Measurements from ENCODE around the gene SLC1A3.
A peak's percentile ranks its signal among the peaks of the same experiment; 100 is the strongest.

SLC1A3 gene

DNA sequence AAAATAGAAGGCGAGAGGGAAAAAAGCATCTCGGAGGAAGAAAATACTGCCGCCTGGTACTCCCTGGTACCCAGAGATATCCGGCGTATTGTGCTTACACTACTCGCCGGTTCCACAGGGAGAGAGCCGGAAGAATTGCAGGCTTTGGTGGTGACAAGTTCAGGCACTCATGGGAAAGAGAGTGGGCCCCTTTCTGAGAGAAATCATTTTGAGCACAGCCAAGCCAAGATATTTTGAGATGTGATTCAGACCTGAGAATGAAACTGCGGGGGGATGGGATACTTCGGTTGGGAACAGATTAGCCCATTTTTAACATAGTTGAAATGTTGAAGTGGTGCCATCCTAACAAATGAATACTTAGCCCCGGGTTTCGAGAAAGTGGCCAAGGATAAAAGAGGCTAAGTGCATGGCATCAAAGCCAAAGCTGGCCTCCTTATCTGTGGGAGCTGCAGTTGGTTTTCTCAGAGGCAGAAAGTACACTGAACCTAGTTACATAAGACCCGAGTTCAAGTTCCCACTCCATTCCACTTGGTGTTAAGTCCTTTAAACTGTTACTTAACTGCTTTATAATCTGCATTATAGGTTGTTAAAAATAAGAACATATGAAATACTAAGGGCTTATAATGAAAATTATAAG lies 62.7 kb downstream of the SLC1A3 start:
- intact Hi-C loops (cut with DNase I), result no loop called here
- peak in 4 of 42 donors; percentile 21 to 75 (median 58) for DNase-seq

DNA sequence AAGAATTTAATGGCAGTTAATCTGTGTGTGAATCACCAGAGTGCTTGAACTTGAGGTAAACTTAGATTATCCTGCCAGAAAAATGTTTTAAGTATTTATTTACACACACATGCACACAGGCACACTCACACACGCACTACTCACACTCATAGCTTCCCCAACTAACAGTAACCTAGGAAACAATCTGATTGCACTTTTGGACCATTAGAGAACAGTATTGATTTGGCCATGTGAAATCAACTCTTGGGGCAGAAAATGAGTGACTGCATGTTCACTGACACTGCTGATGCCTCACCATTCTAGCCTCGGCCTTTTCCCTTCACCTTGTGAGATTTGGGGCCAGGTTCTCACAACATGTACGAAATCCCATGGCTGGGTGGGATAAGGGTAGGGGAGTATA lies 64.1 kb downstream of the SLC1A3 start:
- intact Hi-C loops (cut with DNase I), result no loop called here
- DNase-seq, result no peak

DNA sequence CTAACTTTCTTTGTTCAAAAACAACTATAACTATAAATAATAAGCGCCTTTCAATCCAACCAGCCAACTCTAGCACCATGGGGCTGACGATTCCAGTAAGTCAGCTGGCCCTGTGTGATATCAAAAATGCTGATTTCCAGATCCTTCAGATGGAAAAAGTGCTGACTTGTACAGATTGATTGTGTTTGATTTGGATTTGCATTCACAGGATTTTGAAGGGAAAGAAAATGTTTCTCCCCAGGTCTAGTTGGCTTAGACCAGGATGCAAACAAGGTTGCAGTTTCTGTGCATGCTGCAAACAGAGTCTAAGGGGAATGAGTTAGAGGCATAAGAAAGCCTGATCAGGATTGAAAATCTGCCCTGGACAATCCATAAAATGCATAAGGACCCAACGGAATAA lies 68.9 kb downstream of the SLC1A3 start:
- no peak for DNase-seq
- intact Hi-C loops (cut with DNase I), result no loop called here

DNA sequence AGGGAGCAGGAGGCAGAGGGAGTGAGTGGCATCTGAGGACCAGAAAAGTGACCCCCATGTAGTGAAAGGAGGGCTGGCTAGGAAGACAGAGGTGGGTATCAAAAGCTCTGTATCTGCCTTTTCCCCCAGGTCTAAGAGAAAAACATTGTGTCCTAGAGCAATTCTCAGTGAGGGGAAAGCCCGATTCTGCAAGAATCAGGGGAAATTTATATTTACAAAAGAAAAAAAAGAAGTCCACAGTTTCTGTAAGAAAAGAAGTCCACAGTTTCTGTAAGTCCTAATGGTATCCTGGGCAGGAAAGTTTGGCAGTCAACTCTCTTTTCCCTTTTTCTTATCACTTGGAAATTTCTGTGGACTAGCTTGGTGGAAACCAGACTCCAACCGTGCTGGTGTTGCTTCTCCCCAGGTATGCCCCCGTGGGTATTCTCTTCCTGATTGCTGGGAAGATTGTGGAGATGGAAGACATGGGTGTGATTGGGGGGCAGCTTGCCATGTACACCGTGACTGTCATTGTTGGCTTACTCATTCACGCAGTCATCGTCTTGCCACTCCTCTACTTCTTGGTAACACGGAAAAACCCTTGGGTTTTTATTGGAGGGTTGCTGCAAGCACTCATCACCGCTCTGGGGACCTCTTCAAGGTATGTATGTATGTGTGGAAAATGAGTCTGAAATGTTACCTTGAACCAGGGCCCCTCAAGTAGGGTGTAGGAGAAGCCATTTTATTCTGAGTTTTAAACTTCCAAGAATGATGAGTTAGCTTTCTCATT lies 73.0 kb downstream of the SLC1A3 start:
- intact Hi-C loops (cut with DNase I), result no loop called here
- DNase-seq, result no peak

DNA sequence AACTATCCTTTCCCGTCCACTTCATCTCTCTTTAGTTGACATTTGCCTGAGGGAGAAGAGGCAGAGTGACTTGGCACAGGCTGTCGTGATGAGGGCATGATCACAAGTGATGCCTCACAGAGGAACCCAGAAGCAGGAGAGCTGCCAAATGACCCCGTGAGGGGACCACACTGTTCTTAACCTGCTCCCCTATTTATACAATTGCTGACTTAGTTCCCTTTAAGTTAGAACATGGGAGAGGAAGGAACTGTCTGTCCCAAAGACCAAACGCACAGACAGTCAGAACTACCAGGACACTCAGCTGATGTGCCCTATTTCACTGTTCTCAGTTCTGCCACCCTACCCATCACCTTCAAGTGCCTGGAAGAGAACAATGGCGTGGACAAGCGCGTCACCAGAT lies 73.7 kb downstream of the SLC1A3 start:
- intact Hi-C loops (cut with DNase I), result no loop called here
- peak in 28 of 42 donors; percentile 10 to 81 (median 57) for DNase-seq

DNA sequence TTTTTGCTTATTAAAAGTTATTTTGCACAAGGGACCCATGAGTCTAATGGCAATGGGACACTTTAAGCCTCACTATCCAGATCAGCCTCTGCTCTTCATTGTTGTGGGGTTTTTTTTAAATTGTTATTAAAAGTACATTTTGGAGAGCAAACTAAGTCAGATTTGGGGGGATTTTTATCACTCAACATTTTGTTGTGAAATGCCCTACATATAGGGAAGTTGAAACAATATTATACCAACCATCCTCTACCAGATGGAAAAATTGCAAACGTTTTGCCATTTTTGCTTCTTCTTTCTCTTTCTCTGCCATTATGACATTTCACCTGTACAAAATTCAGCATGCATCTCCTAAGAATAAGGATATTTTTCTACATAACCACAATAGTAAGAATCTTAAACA lies 75.3 kb downstream of the SLC1A3 start:
- DNase-seq, result no peak
- intact Hi-C loops (cut with DNase I), result no loop called here

DNA sequence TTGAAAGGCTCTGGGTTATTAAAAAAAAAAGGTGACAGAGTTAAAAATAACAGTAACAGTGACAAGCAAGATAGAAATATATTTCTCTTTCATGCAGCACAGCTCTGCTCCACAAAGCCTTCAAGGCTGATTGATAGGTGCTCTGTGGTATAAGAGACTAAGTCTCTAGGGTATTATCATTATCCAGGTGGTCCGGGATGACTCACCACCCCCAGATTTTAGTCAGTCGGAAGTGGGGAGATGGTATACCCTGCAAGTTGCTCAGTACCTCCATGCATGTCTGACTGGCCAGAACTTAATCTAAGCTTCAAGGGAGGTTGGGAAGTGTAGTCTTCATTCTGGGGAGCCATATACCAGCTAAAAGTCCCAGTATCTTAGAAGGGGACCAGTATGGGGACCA lies 76.1 kb downstream of the SLC1A3 start:
- intact Hi-C loops (cut with DNase I), result no loop called here

DNA sequence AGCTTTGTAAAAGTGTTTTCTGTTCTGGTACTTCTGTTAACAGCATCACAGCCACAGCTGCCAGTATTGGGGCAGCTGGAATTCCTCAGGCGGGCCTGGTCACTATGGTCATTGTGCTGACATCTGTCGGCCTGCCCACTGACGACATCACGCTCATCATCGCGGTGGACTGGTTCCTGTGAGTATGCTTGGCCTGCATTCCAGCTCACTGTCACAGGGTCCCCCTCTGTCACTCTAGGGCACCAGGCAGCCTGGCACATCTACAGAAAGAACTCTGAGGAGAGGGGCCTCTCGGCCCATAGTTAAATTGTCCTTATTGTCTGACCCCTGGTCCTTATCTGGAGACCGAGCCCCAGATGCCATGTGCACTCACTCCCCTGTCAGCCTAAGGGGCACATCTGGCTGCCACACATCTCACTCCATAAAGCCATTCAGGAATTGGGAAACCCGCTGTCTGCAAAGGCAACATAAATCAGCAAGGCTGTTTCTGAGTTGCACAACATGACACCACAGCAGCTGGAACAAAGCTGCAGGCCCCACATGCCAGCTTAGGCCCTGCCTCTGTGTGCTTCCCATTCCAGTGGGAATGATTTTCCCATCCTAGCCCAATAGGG lies 77.5 kb downstream of the SLC1A3 start:
- intact Hi-C loops (cut with DNase I), result no loop called here
- peak; percentile 54 to 91 (median 80) for DNase-seq

More for the DNA sequence above, 76.1 kb downstream of the SLC1A3 start:
- no peak for DNase-seq

DNA sequence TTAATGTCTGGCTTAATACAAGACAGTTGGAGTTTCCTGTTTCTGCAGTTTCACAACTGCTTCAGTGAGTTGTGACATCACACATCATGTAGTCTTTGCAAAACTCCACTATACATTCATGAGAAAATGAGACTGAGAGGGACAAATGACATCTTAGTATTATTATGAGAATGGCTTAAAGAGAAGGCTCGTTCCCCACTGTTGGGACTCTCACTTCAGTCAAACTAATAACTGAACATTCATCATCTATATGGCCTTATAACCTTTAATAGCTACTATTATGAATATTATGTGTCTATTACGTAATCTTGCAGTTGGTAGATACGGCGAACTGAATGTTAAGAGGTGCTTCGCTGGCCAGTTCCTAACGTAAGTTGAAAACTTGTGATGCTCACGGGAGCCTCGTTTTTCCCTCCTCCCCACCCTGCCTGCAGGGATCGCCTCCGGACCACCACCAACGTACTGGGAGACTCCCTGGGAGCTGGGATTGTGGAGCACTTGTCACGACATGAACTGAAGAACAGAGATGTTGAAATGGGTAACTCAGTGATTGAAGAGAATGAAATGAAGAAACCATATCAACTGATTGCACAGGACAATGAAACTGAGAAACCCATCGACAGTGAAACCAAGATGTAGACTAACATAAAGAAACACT lies 79.4 kb downstream of the SLC1A3 start:
- intact Hi-C loops (cut with DNase I), result no loop called here
- DNase-seq, result no peak

DNA sequence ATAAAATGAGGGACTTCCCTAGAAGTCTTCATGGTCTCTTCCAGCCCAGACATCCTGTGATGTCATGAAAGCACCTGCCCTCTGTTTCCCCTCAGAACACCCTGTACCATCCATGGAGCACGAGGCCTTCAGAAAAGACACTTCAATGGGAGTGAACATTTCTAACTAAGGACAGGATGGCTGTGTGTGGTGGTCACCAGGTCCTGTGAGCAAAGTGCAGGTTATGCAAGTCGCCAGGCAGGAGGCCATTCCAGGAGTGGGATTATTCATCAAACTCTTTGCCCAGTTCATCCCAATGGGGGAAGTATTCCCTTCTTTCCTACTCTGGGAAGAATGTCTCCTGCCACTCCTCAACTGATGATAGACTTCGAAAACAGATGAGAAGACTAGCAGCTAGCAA lies 80.5 kb downstream of the SLC1A3 start:
- intact Hi-C loops (cut with DNase I), result no loop called here
- DNase-seq, result no peak

DNA sequence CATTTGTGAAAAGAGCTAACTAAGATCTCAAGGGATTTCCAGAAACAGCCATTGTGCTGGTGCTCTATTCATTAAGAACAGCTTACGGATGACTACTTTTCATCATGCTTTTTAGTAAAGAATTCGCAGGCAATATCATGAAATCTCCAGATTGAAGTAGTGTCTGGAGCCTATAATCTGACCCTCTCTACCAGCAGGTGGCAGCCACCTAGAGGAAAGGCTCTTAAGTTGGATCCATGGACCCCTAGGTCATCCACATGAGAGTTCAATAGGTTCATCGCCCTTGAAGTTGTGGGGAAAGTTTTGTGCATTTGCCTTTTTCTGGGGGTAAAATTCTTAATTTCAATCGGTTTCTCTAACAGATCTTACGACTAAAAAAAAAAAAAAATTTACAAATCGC lies 82.3 kb downstream of the SLC1A3 start:
- DNase-seq, result peak in 3 of 42 donors; percentile 17 to 53 (median 37)
- intact Hi-C loops (cut with DNase I), result no loop called here

DNA sequence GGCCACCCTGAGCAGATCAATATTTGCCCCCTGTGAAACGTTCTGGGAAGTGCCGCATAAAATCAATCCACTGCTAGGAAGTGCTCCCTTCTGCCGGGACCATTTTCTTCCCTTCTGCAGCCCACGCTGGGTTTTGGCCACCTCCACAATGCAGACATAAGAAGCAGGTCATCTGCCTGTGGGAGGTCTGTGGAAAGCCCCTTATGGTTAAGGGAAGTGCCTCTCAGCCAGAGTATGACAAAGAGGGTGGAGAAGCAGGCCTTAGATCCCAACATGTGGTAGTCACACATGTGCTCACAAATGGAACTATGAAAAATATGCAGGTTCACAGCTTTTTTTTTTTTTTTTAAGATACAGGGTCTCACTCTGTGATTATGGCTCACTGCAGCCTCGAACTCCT lies 82.8 kb downstream of the SLC1A3 start:
- peak in 7 of 42 donors; percentile 24 to 54 (median 33) for DNase-seq

DNA sequence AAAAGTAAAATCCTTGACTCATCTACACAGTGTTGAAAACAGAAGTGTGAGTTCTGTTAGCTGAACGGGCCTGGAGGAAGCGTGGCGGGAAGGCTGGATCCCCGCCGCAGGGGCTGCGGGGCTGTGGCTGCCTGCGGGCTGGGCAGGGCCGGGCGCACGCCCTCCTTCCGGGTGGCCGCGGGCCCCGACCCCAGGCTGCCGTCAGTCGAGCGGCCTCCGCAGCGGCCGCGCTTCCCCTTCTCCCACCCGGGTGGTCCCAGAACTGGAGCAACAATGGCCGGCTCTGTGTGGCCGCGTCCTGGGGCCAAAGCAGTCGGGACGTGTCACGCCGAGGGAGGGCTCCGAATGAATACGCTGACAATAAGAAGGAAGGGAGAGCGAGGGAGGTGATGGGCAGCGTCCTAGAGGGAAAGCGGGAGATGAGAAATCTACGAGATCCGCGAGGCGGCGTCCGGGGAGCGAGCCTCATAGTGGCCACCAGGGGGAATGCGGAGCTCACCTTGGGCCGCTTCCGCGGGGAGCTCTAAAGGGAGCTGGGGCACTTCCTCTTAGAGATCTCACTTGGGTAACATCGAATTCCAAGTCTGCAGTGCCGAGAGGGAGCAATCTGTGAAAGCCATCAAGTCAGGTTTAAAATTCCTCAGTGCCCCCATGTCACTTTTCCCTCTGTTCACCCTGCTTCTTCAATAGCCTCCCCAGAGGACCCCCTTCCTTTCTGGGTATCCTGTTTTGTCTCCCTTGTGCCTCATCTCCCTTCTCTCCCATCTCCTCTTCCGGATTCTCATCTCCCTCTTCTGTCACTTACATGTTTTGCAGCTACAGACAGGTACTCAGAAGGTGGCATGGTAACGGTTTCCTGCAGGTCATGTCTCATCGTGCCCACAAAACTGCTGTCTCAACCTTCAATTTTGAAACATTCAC lies 83.9 kb downstream of the SLC1A3 start:
- intact Hi-C loops (cut with DNase I), result loop anchor here (5.0 to 10.0 kb wide), 3 partner anchors 78 to 416 kb away; no protein-coding TSS in a partner anchor
- DNase-seq, result peak; percentile 68 to 94 (median 85)

More for the DNA sequence above, 82.8 kb downstream of the SLC1A3 start:
- intact Hi-C loops (cut with DNase I), result no loop called here

DNA sequence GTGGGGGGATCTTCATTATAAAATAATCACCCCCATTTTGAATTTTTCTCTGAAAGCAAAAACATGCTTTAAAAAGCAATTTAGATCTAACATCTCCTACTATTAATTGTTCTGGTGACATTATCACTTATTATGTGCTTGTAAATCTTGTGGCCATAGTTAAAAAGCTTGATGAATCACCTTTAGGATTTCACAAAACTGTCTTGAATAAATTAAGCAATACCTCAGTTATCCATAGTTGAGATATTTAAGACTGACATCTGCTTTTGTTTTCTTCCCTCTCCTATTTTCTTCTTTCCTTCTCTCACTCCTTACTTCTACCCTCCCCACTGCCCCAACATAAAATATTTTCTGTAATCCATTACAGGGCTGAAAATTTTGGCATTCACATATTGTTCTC lies 84.8 kb downstream of the SLC1A3 start:
- intact Hi-C loops (cut with DNase I), result loop anchor here (5.0 to 10.0 kb wide), 3 partner anchors 79 to 416 kb away; no protein-coding TSS in a partner anchor
- DNase-seq, result no peak

DNA sequence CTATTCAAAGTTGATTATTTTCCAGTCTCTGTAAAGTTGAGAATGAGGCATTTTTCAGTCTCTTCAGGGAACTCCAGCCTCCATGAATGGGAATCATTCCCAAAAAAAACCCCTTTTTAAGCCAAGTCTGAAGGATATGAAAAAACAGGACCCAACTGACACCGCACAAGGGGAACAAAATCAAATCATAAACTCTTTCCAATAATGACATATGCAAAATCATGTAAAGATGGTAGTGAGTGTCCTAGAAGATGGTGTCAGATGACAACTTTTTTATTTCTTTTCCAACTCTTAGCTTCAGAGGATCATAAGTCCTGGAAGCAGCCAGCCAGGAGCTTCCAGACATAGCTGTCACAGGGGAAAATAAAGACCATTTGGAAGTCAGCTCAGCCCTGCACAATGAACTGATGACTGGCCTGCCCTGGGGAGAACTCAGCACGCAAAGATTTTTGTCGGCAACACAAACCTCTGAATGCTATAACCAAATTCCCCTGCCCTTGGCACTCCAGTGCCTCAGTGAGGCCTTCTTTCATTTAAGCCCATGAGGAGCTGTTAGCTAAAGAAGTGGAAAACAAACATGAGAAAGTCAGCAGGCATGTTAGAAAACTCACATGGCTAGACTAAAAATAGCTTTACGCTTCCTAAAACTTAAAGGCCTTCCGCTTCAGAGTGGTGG lies 85.4 kb downstream of the SLC1A3 start:
- peak in 2 of 42 donors; percentile 37 to 58 for DNase-seq
- intact Hi-C loops (cut with DNase I), result loop anchor here (2.0 to 10.0 kb wide), 4 partner anchors 80 to 417 kb away; no protein-coding TSS in a partner anchor

DNA sequence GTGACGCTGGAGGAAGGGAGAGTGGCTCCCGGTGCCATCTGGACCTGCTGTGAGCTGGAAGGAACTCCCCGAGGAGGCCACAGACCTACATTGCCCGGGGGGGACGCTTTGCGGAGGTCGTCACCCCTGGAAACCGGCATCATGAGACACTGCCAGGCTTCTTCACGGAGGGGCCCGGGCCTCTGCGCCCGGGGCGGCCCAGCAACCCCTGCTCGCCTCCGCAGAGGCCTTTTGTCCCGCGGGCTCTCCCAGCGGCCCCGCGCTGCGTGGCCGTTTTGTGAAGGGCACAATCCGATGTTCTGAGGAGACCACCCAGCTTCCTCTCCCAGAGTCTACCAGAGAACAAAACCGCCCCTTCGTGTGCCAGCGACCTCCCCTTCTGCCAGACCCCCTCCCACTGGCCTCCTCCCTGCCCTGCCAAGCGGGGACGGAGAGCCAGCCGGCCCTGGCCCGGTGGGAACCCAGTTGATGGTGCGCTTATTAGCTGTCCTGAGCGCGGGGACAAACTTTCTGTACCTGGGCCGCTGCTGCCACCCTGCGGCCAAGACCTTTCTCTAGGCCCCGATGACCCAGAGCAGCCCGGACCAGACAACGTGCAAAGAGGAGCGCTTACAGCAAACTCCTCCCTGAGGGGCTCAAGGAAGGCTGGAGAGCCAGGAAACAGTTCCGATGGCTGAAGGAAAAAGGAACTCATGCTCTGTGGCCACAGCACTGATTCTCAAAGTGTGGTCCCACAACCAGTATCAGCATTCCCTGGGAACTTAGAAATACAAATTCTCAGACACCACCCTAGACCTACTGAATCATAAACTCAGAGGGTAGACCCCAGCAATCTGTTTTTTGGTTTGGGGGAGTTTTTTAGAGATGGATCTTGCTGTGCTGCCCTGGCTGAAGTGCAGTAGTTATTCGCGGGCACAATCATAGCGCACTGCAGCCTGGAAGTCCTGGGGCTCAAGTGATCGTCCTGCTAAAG lies 86.7 kb downstream of the SLC1A3 start:
- DNase-seq, result peak; percentile 74 to 94 (median 85)
- intact Hi-C loops (cut with DNase I), result loop anchor here (2.0 to 10.0 kb wide), 4 partner anchors 81 to 418 kb away; no protein-coding TSS in a partner anchor

DNA sequence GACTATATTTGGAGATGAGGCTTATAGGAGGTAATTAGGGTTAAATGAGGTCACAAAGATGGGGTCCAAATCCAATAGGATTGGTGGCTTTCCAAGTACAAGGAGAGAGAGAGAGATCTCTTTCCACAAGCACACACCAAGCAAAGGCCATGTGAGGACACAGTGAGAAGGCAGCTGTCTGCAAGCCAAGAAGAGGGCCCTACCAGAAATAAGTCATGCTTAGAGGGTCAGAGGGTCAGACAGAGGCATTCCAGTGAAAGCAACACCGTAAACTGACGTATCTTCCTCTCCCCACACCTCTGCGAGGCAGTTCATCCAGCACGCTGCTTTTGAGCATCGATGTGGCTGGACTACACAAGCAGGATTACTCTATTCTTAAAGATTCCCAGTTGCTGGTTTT lies 87.9 kb downstream of the SLC1A3 start:
- no peak for DNase-seq
- intact Hi-C loops (cut with DNase I), result loop anchor here (5.0 to 10.0 kb wide), 3 partner anchors 82 to 420 kb away; no protein-coding TSS in a partner anchor
